Amygdala (tissue), 56 donors: Measurements from ENCODE around the gene KCNG2.

Experiments used
- DNase-seq, 56 donors: peaks; one replicate each; lab custom pipeline; 2025; lab: John Stamatoyannopoulos, UW

KCNG2 gene

DNA sequence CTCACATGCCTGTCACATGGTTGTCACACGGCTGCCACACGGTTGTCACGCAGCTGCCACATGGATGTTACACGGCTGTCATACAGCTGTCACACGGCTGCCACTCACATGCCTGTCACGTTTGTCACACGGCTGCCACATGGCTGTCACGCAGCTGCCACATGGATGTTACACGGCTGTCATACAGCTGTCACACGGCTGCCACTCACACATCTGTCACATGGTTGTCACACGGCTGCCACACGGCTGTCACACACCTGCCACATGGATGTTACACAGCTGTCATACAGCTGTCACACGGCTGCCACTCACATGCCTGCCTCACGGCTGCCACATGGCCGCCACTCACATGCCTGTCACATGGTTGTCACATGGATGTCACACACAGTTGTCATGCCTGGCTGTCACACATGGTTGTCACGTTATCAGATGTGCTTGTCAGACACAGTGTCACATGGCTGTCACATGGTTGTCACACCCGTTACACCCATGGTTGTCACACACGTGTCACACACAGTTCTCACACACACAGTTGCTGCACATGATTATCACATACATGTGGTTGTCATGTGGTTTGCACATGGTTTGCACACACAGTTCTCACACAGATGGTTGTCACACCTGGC lies 19.4 kb downstream of the KCNG2 start:
- no peak for DNase-seq

DNA sequence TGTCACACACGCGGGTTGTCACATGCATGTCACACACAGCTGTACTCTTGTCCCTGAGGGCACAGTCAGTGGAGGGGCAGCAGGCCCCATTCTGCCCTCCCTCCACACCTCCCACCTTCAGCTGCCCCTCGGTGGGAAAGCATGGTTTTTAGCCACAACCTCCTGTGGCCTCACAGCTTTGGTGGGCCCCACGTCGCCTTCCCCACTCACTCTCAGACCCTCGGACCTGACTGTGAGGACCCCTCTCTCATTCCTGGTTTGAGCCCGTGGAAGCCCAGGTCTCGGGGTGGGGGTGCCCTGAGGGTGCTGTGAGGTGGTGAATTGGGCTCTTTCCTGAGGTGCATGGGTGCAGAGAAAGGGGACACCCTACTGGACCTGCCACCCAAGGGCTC lies 19.9 kb downstream of the KCNG2 start:
- no peak for DNase-seq

DNA sequence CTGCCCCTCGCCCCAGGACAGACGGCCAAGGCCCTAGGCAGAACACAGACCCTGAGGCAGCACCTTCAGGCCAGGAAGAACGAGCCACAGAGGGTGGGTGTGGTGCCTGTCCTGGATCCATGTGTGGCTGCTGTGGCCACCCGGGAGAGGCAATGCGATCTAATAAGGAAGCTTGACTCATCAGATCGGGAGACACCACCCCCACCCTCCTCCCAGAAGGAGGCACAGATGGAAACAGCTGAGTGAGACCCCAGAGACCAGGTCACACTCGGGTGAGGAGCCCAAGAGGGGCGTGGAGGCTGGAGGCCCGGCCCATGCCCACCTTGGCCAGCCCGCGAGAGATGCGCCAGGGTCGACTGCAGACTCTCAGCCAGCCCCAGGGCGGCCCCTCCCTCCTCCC lies 20.3 kb downstream of the KCNG2 start:
- DNase-seq, result no peak

DNA sequence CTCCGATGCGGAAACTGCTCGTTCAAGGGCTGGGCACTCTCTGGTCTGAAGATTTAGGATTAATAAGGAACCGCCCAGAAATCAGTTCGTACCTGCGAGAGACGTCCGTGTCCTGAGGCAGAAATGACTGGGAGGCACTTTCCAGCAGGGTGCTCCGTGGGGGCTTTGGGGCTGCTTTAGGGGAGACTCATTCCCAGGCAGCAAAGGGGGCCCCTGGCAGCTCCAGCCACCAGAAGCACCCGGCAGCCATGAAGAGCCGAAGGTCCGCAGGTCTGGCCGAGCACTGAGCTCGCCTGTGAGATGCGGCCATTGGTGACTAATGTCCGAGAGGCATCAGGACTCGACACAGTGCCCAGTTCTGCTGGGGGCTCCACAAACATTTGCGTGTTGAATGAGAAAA lies 20.9 kb downstream of the KCNG2 start:
- no peak for DNase-seq

DNA sequence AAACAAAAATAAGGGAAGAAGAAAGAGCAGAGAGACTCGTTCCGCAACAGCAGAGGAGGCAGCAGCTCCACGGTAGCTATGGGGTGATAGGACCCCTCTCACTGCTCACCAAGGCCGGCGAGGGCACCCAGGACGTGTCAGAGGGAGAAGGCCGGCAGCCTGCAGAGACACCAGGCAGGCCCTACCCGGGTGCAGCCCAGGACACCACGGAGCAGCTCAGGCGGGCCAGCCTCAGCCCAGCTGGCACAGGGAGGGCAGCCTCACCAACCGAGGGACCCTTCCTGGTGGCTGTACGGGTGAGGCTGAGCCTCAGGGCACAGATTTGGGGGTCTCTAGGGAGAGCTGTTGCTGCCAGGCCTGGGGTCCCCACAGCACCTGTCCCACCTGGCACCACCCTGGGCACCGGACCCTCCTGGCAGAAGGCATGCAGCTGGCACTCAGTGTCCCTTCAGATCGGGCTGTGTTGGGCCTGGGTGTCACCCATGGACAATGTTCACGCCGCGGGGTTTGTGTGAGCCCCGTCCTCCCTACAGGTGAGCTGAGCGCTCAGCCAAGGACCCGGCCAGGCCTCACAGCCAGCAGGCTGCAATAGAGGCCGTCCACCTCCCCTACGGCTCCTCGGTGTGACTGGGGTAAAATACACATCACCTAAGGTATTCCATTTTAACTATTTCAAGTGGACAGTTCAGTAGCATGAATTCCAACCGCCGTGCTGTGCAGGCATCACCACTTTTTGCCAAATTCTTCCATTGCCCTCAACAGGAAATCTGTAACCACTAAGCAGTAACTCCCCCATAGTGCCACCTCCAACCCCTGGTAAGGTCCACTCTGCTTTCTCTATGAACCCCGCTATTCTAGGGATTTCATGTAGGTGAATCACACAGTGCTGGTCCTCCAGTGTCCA lies 21.6 kb downstream of the KCNG2 start:
- DNase-seq, result no peak

DNA sequence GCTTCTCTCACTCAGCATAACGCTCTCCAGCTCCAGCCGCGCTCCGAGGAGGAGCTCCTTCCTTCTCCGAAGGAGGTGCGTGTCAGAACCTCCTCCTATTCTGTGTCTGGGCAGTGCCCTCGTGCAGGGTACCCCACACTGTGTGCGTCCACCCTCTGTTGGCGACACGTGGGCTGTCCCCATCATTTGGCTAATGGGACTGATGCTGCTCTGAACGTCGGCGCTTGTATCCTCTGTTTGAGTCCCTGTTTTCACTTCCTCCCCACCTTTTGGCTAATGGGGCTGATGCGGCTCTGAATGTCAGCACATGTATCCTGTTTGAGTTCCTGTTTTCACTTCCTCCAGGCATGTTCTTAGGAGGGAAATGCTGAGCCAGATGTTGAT lies 22.2 kb downstream of the KCNG2 start:
- peak in 6 of 56 donors; percentile 16 to 58 (median 28) for DNase-seq

DNA sequence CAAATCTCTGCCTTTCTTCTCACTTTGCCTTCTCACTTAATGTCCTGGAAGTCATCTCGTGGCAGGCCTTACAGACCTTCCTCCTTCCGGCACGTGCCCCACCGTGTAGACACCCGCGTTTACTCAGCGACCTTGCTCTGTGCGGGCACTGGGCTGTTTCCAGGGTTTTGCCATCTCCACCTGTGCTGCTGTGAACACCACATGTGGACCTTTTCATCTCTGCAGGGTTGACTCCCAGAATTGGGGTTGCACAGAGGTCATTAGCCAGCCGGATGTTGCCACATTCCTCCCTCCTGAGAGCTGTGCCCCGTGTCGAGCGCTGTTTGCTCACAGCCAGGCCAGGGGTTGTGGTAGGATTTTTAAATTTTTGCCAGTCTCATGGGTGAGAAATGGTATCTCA lies 25.4 kb downstream of the KCNG2 start:
- DNase-seq, result no peak

DNA sequence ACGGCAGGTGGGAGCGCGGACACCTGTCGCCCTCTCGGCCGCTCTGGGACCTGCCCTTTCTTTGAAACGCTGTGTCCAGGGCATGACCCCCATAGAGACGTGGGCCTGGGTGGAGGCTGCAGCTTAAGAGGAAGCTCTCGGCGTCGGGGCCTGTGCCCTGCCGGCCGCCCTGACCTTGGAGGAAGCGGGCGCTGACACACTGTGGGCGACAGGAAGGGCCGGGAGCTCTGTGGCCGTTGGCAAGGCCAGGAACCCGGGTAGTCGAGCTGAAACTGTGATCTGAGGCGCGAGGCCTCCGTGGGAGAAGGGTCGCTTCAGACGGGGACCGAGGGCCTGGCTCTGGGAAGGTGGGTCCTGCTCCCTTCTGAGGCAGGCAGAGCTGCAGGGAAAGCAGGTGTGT lies 28.2 kb downstream of the KCNG2 start:
- peak in 1 of 56 donors; percentile 21 for DNase-seq

DNA sequence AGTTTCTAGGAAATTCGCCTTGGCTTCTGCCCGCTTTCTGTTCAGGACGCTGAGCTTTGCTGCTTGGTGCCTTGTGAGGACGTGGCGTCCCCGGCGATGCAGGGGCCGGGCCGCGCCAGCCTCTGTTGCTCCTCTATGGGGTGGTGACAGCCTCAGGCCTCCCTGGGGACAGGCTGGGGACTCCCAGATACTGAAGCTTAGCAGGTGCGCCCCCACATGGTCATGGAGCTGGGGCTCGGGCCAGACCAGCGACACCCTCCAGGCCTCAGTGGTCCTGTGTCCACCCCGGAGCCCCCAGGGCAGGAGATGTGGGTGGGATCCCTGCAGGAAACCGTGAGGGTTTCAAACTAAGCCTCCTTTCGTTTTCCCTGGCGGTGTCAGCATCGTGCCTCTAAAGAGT lies 29.2 kb downstream of the KCNG2 start:
- DNase-seq, result no peak

DNA sequence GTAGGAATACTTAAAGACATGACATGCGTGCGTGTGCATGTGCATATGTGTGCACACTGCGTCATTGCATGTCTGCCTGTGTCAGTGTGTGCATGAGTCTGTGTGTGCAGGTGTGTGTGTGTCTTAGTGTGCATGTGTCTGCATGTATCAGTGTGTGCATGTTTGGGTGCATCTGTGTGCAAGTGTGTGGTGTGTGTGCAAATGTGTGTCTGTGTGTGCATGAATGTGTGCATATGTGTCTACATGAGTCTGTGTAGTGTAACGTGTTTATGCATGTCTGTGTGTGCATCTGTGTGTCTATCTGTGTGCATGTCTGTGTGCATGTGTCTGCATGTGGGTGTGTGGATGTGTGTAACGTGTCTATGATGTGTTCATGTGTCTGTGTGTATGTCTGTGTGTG lies 30.5 kb downstream of the KCNG2 start:
- DNase-seq, result no peak

DNA sequence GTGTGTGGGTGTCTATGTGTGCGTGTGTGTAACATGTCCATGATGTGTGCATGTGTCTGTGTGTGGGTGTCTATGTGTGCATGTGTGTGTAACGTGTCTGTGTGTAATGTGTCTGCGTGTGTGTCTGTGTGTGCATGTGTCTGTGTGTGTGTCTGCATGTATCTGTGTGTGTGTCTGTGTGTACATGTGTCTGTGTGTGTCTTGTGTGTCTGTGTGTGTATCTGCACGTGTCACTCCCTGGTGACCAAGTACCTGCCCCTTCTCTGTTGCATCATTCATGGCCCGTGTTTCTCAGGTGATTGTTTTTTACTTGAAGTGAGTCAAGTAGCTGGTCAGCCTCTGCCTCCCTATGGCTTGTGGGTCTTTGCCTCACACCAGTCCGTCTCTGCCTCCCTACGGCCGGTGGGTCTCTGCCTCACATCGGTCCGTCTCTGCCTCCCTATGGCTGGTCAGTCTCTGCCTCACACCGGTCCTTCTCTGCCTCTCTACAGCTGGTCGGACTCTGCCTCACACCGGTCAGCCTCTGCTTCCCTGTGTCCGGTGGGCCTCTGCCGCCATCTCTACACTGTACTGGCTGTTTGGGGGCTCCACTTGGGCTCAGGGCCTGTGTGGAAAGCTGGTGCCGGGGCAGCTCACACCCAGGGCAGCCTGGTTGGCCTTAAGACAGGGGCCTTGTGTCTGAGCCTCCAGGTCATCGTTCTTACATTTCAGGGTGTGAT lies 31.6 kb downstream of the KCNG2 start:
- no peak for DNase-seq

DNA sequence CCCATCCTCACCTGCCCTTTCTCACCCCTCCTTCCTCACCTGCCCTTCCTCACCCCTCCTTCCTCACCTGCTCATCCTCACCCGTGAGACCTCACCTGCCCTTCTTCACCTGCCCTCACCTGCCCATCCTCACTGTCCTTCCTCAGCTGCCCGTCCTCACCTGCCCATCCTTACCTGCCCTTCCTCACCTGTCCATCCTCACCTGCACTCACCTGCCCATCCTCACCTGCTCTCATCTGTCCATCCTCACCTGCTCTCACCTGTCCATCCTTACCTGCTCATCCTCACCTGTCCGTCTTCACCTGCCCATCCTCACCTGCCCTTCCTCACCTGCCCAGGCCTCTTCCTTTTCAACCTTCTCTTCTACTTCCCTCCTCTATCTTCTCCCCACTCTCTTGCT lies 34.4 kb downstream of the KCNG2 start:
- DNase-seq, result no peak

DNA sequence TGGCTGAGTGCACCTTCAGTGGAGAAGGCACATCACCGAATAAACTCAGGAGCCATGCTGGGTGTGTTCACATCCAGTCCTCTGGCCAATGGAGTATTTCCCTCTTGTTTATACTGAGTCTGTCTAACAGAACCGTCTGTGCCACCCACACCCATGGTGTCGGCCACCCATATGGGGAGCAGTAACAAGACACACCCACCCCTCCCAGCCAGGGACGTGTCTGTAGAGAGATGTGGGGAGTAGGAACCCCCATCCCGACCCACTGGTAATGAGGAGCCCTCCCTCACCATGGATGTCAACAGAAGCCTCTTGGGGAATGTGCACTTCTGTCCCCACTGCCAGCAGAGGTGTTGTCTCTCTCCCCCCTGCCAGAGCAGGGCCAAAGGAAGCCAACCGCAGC lies 37.1 kb downstream of the KCNG2 start:
- no peak for DNase-seq

DNA sequence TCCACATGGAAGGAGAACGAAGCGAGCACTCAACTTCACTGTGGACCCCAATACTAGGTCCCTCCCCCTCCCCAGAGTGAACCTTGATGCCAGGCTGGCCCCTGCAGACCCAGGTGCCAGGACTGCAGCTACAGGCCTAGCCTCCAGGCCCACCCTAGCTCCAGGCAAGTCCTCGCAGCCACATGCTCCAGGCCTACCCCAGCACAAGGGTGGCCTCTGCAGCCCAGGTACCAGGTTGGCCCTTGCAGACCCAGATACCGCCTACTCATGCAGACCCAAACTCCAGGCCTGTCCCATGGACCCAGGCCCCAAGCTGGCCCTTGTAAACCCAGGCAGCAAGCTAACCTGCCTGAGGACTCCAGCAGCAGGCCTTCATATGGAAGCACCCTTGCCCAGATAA lies 44.2 kb downstream of the KCNG2 start:
- no peak for DNase-seq

DNA sequence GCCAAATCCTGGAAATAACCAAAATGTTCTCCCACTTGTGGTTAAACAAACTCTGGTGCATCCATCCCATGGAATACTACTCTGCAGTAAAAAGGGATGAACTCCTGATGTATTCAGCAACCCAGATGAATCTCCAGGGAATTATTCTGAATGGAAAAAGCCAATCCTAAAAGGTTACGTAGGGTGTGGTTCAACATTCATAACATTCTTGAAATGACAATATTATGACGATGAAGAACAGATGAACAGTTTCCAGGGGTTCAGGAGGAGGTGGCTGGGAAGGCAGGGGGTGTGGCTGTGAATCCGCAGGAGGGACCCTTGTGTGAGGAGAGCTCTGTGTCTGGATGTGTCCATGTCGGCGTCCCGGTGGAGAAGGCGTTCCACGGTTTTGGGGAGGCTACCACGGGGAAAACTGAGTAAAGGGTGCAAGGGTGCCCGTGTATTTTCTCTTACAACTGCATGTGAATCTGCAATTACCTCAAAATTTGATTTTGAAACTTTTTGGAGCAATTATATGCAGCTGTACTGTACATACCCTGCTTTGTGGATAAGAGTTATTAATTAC lies 47.3 kb downstream of the KCNG2 start:
- no peak for DNase-seq

DNA sequence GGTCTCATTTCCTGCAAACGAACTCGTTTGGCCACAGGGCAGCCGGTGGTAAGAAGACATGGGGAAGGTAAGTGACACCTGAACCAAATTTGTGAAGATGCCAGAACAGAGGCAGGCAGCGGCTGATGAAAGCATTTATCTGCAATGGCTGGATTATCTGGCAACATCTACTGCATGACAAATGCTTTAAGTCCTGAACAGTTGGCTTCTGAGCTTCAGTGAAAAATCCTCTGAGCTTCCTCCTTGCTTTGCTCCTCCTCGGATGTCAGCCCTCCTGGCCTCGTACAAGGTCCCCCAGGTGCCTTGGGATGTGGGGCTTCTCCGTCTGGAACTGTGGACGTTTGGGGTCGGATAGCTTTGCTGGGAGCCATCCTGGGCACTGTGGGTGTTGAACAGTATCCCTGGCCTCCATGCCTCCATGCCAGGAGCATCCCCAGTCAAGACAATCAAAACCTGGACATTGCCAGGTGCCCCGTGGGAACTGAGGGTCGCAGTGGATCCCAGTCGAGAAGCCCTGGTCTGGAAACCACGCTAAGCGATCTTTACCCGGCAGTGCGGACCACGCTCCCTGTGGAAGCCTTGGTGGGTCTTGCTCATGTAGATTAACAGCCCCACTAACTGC lies 49.3 kb downstream of the KCNG2 start:
- DNase-seq, result no peak

DNA sequence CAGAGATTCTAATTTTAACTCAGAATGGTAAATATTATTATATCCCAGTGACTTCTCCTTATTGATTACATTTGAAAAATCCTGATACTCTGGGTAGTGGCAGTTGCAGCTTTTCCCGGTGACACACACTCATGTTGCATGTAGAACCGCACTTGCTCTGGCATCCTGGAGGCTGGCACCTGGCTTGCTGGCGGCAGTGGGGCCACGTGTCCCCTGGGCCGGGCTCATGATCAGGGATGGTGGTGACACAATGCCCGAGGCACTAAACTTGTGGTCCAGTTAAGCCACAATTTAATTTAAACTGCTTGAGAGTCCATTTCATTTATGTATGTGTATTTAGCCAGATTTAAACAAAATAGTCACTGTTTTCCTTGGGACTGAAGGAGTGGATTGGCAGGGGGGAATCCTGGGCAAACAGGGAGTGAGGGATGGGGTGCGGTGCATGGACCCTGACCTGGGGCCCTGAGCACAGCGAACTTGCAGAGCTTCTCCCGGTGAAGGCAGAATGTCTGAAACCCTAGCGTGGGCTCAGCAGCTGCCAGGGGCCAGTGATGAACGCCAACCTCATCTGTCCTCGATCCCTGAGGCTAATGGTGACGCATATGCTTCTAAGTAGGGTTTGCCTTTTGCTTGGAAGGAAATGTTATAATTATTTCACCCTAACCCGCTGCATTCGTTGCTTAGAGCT lies 50.0 kb downstream of the KCNG2 start:
- DNase-seq, result no peak

DNA sequence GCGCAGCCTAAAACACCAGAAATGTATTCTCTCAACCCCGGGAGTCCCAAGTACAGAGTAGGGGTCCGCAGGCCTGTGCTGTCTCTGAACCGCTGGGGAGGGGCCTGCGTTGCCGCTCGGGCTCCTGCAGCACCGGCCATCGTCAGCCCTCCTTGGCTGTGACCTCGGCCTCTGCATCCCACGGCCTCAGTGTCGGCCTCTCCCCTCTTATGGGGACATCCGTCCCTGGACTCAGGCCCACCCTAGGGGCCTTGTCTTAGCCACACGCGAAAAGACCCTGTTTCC lies 50.5 kb downstream of the KCNG2 start:
- no peak for DNase-seq

DNA sequence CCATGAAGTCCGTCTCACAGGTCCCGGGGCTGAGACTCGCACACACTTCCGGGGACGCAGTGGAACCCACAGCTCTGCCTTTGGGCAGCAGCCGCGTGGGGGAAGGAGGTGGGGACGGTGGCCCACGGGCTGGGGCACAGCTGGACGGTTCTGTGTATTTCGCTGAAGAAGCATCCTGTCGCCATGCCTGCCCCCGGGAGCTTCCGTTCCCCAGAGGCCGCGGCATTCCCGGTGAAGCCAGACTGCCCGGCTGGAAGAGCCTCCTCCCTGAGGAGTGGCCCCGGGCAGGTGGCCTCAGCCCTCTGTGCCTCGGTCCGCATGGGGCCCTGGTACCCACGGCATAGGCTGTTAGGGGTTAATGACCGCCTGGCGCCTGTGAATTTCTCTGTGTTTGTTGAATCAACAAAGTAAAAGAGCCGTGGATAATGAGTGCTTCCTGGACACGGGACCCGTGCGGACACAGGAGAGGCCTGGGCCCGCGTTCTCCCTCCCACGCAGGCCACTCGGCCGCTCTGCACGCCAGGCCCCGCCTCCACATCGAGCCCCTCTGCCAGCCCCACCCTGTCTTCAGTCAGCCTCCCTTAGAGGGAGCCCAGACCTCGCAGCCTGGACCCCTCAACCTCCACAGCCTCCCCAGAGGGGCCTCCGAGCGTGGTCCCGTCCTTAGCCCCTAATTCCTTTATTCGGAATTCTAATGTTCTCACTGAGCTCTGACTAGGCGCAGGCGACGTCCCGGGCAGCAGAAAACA lies 51.0 kb downstream of the KCNG2 start:
- DNase-seq, result no peak
